Prostate gland (tissue), 2 donors: ENCODE measurements around the gene ZNF302.

Experiments used
- POLR2A ChIP-seq: fragments of 450-650 bp; IDR thresholded peaks from one replicate; pipeline ENCODE4 v1.6.1; 2016; ENCODE audit warnings: antibody characterized with exemption, mild to moderate bottlenecking
- POLR2AphosphoS5 ChIP-seq: sonication (generic); formaldehyde crosslinking; IDR thresholded peaks from one replicate; pipeline ENCODE4 v1.6.1; 2017; ENCODE audit warnings: antibody characterized with exemption
- TF ChIP-seq, protein P1 (sequence below), 4 experiments: fragments of 200-600 bp in 2 of 4; fragments of 450-650 bp in 2 of 4; sonication (generic) in 2 of 4; IDR thresholded peaks; 1 replicate in 3 of 4; 2 replicates in 1 of 4; pipeline ENCODE4 v1.5.1; 2016 to 2019; ENCODE audit warnings: antibody characterized with exemption in 4 of 4, mild to moderate bottlenecking in 2 of 4, moderate library complexity in 2 of 4

DNA sequence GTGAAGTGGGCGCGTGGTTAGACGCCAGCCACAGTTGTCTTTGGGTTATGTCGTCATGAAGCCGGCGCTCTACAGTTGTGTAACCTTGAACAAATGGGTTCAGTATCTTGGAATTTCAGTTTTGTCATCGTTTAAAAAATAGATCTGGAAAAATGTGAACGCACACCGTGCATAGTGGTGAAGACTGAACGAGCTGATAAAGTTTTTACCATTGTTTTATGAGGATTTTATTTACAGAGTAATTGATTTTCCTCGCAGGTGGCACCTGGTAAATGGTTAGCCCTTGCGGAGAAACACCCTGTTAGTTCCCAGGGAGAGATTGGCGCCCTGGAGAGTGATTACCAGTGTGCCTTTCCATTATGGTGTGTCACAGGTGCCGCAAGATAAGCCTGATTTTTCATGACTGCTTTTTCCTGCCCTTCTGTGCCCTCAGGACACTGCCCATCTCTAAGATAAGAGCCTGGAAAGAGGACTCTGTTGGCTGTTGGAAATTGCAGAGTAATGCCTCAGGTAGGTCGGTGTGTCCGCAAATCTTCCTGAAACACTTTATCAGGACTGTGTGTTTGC lies 57.1 kb downstream of the ZNF302 start:
- TF ChIP-seq, protein P1, sequence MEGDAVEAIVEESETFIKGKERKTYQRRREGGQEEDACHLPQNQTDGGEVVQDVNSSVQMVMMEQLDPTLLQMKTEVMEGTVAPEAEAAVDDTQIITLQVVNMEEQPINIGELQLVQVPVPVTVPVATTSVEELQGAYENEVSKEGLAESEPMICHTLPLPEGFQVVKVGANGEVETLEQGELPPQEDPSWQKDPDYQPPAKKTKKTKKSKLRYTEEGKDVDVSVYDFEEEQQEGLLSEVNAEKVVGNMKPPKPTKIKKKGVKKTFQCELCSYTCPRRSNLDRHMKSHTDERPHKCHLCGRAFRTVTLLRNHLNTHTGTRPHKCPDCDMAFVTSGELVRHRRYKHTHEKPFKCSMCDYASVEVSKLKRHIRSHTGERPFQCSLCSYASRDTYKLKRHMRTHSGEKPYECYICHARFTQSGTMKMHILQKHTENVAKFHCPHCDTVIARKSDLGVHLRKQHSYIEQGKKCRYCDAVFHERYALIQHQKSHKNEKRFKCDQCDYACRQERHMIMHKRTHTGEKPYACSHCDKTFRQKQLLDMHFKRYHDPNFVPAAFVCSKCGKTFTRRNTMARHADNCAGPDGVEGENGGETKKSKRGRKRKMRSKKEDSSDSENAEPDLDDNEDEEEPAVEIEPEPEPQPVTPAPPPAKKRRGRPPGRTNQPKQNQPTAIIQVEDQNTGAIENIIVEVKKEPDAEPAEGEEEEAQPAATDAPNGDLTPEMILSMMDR (IDR thresholded peaks at IDR 0.05) = no peak
- TF ChIP-seq POLR2AphosphoS5 = no peak
- TF ChIP-seq POLR2A = no peak
